ENCODE results near the gene CACHD1. TPM values are rescaled to one million over a fixed set of nuclear protein-coding genes. Genes with fewer than 3 reads are reported as not detected.
"Not testable (repeated sequence)": the region's sequence is repeated elsewhere in the genome, so short reads cannot be mapped to it uniquely, and the experiment has no call there.

The CACHD1 gene
- total and polyA plus RNA-seq, 3 donors from 2014 or later = 7.4 to 10.3 (median 8.3) TPM

GRCh38 chr1:64699327-64699726 lies 229.4 kb downstream of the CACHD1 start:
- H3K27ac ChIP-seq = no peak overlapping the region
- no peaks in the 10 kb centered on the region for H3K36me3 ChIP-seq (ENCODE audit: low read depth, missing control alignments)
- WGBS, 2 donors = 62 to 66% methylated on average over 8 of the region's 8 CpGs
- no peaks in the 10 kb centered on the region for H3K9me3 ChIP-seq
- H3K4me3 ChIP-seq = no peak overlapping the region
- TF ChIP-seq CTCF (IDR thresholded peaks at IDR 0.05) = no peak
- no peak for TF ChIP-seq POLR2A (IDR thresholded peaks at IDR 0.05)
- no peak for DNase-seq
- H3K4me1 ChIP-seq = no peaks in the 10 kb centered on the region
- intact Hi-C loops (cut with DNase I; ENCODE audit: low total_unique reads) = no loop called here
- H3K27me3 ChIP-seq = no peaks in the 10 kb centered on the region

GRCh38 chr1:64701071-64701470 lies 231.1 kb downstream of the CACHD1 start:
- intact Hi-C loops (cut with DNase I; ENCODE audit: low total_unique reads) = no loop called here

GRCh38 chr1:64701886-64702285 lies 232.0 kb downstream of the CACHD1 start:
- Histone ChIP-seq H3K27ac (no peak overlapping the region), H3K4me1 (no peaks in the 10 kb centered on the region), H3K36me3 (ENCODE audit: low read depth, missing control alignments) (no peaks in the 10 kb centered on the region), H3K4me3 (no peak overlapping the region), H3K9me3 (no peaks in the 10 kb centered on the region), H3K27me3 (no peaks in the 10 kb centered on the region)
- intact Hi-C loops (cut with DNase I; ENCODE audit: low total_unique reads) = no loop called here
- TF ChIP-seq CTCF (IDR thresholded peaks at IDR 0.05) (no peak), POLR2A (IDR thresholded peaks at IDR 0.05) (no peak)
- DNase-seq = no peak
- 51 to 57% methylated on average over 2 of the region's 2 CpGs for WGBS, 2 donors

More at GRCh38 chr1:64701071-64701470, 231.1 kb downstream of the CACHD1 start:
- H3K4me1 ChIP-seq = no peaks in the 10 kb centered on the region
- no peaks in the 10 kb centered on the region for H3K36me3 ChIP-seq (ENCODE audit: low read depth, missing control alignments)
- DNase-seq = no peak
- no peaks in the 10 kb centered on the region for H3K9me3 ChIP-seq
- TF ChIP-seq POLR2A (IDR thresholded peaks at IDR 0.05) (no peak), CTCF (IDR thresholded peaks at IDR 0.05) (no peak)
- H3K4me3 ChIP-seq = no peak overlapping the region
- H3K27me3 ChIP-seq = no peaks in the 10 kb centered on the region
- H3K27ac ChIP-seq = no peak overlapping the region
- 95% methylated on average over 5 of the region's 5 CpGs for WGBS, 2 donors

GRCh38 chr1:64702670-64703069 lies 232.7 kb downstream of the CACHD1 start:
- H3K9me3 ChIP-seq; H3K36me3 ChIP-seq (ENCODE audit: low read depth, missing control alignments); H3K27me3 ChIP-seq; H3K4me1 ChIP-seq; DNase-seq; H3K27ac ChIP-seq; H3K4me3 ChIP-seq; intact Hi-C loops (cut with DNase I; ENCODE audit: low total_unique reads): not testable (repeated sequence)
- WGBS, 2 donors = 87 to 91% methylated on average over 3 of the region's 3 CpGs

- Histone ChIP-seq H3K27ac (no peak overlapping the region), H3K4me3 (no peak overlapping the region), H3K27me3 (no peaks in the 10 kb centered on the region), H3K36me3 (ENCODE audit: low read depth, missing control alignments) (no peaks in the 10 kb centered on the region), H3K4me1 (no peaks in the 10 kb centered on the region), H3K9me3 (no peaks in the 10 kb centered on the region)
- TF ChIP-seq CTCF (IDR thresholded peaks at IDR 0.05) (no peak), POLR2A (IDR thresholded peaks at IDR 0.05) (no peak)
- WGBS, 2 donors = 89 to 100% methylated on average over 2 of the region's 2 CpGs
- intact Hi-C loops (cut with DNase I; ENCODE audit: low total_unique reads) = no loop called here
- DNase-seq = no peak
These were observed 233.7 kb downstream of the CACHD1 start for GRCh38 chr1:64703600-64703999.
